Panc1 (cell line): ENCODE results near the gene ZBTB40. TPM values are rescaled to one million over a fixed set of nuclear protein-coding genes. Genes with fewer than 3 reads are reported as not detected.

Source experiments
- ATAC-seq: fragments of 200-7000 bp; cut with Tn5 transposase; 2 replicates; pipeline ENCODE4 v1.9.1; 2020; ENCODE audit warnings: mild to moderate bottlenecking, moderate library complexity
- BruUV-seq: library from RNA; stranded (reverse); fragments of 400-500 nt; replicated peaks from 2 replicates; lab custom pipeline; 2021; lab: Mats Ljungman, UMichigan
- CTCF ChIA-PET: fragments of 300-600 bp; sonication (Branson Sonifier 250); formaldehyde crosslinking; loops from one replicate; lab custom pipeline; 2022; ENCODE audit warnings: antibody characterized with exemption; lab: Charles Lee
- POLR2A ChIA-PET: fragments of 300-600 bp; sonication (Branson Sonifier 250); formaldehyde crosslinking; loops from one replicate; lab custom pipeline; 2022; ENCODE audit warnings: antibody characterized with exemption; lab: Charles Lee
- DNase-seq: peaks from one replicate; pipeline ENCODE4 v3.0.0-alpha.2; 2010; ENCODE audit warnings: low read depth, low spot score
- H3K27ac ChIP-seq: 2 replicates; pipeline ENCODE4 v1.5.1; 2011; ENCODE audit warnings: mild to moderate bottlenecking, low read length, inconsistent platforms
- H3K27me3 ChIP-seq: fragments of 200-500 bp; sonication (Bioruptor generic); 2 replicates; pipeline ENCODE4 v1.6.0; 2014; ENCODE audit warnings: low read length, inconsistent platforms; ENCODE audit not compliant: control insufficient read depth, insufficient read depth
- H3K36me3 ChIP-seq: fragments of 200-500 bp; sonication (Bioruptor generic); 2 replicates; pipeline ENCODE4 v1.5.1; 2014; ENCODE audit warnings: inconsistent platforms, mild to moderate bottlenecking, low read length, moderate library complexity; ENCODE audit not compliant: control insufficient read depth, insufficient read depth
- H3K4me1 ChIP-seq: 2 replicates; pipeline ENCODE4 v1.5.1; 2011; ENCODE audit warnings: inconsistent platforms, mild to moderate bottlenecking, low read length, moderate library complexity; ENCODE audit not compliant: control insufficient read depth, insufficient read depth
- H3K4me3 ChIP-seq, 2 experiments: 2 replicates each; pipeline ENCODE4 v1.5.1; 2011 to 2012; ENCODE audit warnings: low read depth in 2 of 2, low read length in 2 of 2, mild to moderate bottlenecking in 2 of 2, inconsistent platforms in 1 of 2, moderate library complexity in 1 of 2
- H3K9me3 ChIP-seq: fragments of 200-500 bp; sonication (Bioruptor generic); 2 replicates; pipeline ENCODE4 v1.5.1; 2014; ENCODE audit warnings: low read depth, mild to moderate bottlenecking, inconsistent platforms, low read length, moderate library complexity; ENCODE audit not compliant: control insufficient read depth, insufficient read depth
- POLR2AphosphoS5 ChIP-seq: IDR thresholded peaks from 2 replicates; pipeline ENCODE4 v1.6.1; 2012; ENCODE audit warnings: mild to moderate bottlenecking, low read depth, low read length, moderate library complexity
- REST ChIP-seq, 2 experiments: IDR thresholded peaks; 2 replicates each; pipeline ENCODE4 v1.6.1; 2011 to 2012; ENCODE audit warnings: low read depth in 2 of 2, control low read depth in 1 of 2, low read length in 1 of 2, mild to moderate bottlenecking in 1 of 2, moderate library complexity in 1 of 2; ENCODE audit not compliant: insufficient read depth in 1 of 2
- SIN3A ChIP-seq: IDR thresholded peaks from 2 replicates; pipeline ENCODE4 v1.6.1; 2012; ENCODE audit warnings: low read depth, mild to moderate bottlenecking, low read length, moderate library complexity, borderline replicate concordance; ENCODE audit not compliant: insufficient read depth
- TCF7L2 ChIP-seq: IDR thresholded peaks from 2 replicates; pipeline ENCODE4 v1.6.1; 2011; ENCODE audit warnings: mild to moderate bottlenecking, low read depth, low read length, inconsistent platforms
- in situ Hi-C: cut with HindIII; loops from 2 replicates; pipeline ENCODE4 v1.10.0; 2016; ENCODE audit warnings: low sequenced_read_pairs, low pct_unique_long_range_greater_than_20kb
- intact Hi-C: fragments of 100-400 bp; cut with micrococcal nuclease; formaldehyde crosslinking; loops from one replicate; pipeline ENCODE4 v1.10.0; 2022; ENCODE audit not compliant: unreplicated experiment
- total RNA-seq: library from RNA; stranded (reverse); gene quantifications from one replicate; pipeline ENCODE4 v1.2.1, GENCODE V29; 2021; ENCODE audit not compliant: unreplicated experiment
- TF ChIP-seq, protein P1 (sequence below): fragments of 450-650 bp; IDR thresholded peaks from 2 replicates; pipeline ENCODE4 v1.5.1; 2017; ENCODE audit warnings: mild to moderate bottlenecking

ZBTB40 gene
- total RNA-seq, 1 experiment from 2014 or later, result 24.3 TPM

- in situ Hi-C loops (no loop called here), intact Hi-C loops (no loop called here)
- Histone ChIP-seq H3K4me1 (peaks cover 36% of the 10 kb centered on the region), H3K9me3 (no peaks in the 10 kb centered on the region), H3K27me3 (no peaks in the 10 kb centered on the region), H3K36me3 (no peaks in the 10 kb centered on the region; the same call in 1 of the 2 replicates), H3K4me3 (peak overlapping the region in 1 of 2 experiments; percentile 94; a peak in 2 of 4 replicates), H3K27ac (peak overlapping the region; percentile 94)
- POLR2A ChIA-PET, result interaction anchor here (0.6 kb wide), 1 partner anchor 48 kb away, joined by 3 read pairs; no protein-coding TSS in a partner anchor
- TF ChIP-seq, protein P1, sequence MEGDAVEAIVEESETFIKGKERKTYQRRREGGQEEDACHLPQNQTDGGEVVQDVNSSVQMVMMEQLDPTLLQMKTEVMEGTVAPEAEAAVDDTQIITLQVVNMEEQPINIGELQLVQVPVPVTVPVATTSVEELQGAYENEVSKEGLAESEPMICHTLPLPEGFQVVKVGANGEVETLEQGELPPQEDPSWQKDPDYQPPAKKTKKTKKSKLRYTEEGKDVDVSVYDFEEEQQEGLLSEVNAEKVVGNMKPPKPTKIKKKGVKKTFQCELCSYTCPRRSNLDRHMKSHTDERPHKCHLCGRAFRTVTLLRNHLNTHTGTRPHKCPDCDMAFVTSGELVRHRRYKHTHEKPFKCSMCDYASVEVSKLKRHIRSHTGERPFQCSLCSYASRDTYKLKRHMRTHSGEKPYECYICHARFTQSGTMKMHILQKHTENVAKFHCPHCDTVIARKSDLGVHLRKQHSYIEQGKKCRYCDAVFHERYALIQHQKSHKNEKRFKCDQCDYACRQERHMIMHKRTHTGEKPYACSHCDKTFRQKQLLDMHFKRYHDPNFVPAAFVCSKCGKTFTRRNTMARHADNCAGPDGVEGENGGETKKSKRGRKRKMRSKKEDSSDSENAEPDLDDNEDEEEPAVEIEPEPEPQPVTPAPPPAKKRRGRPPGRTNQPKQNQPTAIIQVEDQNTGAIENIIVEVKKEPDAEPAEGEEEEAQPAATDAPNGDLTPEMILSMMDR, result no peak
- TF ChIP-seq REST (IDR thresholded peaks at IDR 0.05; ENCODE audit: insufficient read depth in 1 of 2, low read depth in 2 of 2, low read length in 1 of 2) (no peak), POLR2AphosphoS5 (no peak), TCF7L2 (no peak), SIN3A (no peak)
- no TSS peak for BruUV-seq
- DNase-seq (no peak), ATAC-seq (no peak)
- CTCF ChIA-PET, result no interaction called here
Measured at GRCh38 chr1:22453181-22453580, 1.5 kb downstream of the ZBTB40 start.

- ChIA-PET POLR2A (no interaction called here), CTCF (no interaction called here)
- Histone ChIP-seq H3K27me3 (no peaks in the 10 kb centered on the region), H3K9me3 (no peaks in the 10 kb centered on the region), H3K36me3 (no peaks in the 10 kb centered on the region; the same call in 1 of the 2 replicates), H3K27ac (peak overlapping the region; percentile 31; the same call in 1 of the 2 replicates), H3K4me1 (peaks cover 32% of the 10 kb centered on the region), H3K4me3 (no peak overlapping the region)
- TF ChIP-seq REST (IDR thresholded peaks at IDR 0.05; ENCODE audit: insufficient read depth in 1 of 2, low read depth in 2 of 2, low read length in 1 of 2), result no peak
- no peak for TF ChIP-seq TCF7L2
- no peak for TF ChIP-seq POLR2AphosphoS5
- TF ChIP-seq, protein P1, result no peak
- no peak for TF ChIP-seq SIN3A
- DNase-seq, result no peak
- BruUV-seq, result no TSS peak
- intact Hi-C loops, result no loop called here
- no peak for ATAC-seq
- in situ Hi-C loops, result no loop called here
Measured at GRCh38 chr1:22454476-22455056, 2.9 kb downstream of the ZBTB40 start.
